Fibroblast of the conjunctiva (primary cell): ENCODE measurements around the gene SLC39A7.

Source experiments
- DNase-seq: peaks from one replicate; pipeline ENCODE4 v3.0.0-alpha.2; 2010; ENCODE audit warnings: low read depth

The SLC39A7 gene, protein sequence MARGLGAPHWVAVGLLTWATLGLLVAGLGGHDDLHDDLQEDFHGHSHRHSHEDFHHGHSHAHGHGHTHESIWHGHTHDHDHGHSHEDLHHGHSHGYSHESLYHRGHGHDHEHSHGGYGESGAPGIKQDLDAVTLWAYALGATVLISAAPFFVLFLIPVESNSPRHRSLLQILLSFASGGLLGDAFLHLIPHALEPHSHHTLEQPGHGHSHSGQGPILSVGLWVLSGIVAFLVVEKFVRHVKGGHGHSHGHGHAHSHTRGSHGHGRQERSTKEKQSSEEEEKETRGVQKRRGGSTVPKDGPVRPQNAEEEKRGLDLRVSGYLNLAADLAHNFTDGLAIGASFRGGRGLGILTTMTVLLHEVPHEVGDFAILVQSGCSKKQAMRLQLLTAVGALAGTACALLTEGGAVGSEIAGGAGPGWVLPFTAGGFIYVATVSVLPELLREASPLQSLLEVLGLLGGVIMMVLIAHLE

DNA sequence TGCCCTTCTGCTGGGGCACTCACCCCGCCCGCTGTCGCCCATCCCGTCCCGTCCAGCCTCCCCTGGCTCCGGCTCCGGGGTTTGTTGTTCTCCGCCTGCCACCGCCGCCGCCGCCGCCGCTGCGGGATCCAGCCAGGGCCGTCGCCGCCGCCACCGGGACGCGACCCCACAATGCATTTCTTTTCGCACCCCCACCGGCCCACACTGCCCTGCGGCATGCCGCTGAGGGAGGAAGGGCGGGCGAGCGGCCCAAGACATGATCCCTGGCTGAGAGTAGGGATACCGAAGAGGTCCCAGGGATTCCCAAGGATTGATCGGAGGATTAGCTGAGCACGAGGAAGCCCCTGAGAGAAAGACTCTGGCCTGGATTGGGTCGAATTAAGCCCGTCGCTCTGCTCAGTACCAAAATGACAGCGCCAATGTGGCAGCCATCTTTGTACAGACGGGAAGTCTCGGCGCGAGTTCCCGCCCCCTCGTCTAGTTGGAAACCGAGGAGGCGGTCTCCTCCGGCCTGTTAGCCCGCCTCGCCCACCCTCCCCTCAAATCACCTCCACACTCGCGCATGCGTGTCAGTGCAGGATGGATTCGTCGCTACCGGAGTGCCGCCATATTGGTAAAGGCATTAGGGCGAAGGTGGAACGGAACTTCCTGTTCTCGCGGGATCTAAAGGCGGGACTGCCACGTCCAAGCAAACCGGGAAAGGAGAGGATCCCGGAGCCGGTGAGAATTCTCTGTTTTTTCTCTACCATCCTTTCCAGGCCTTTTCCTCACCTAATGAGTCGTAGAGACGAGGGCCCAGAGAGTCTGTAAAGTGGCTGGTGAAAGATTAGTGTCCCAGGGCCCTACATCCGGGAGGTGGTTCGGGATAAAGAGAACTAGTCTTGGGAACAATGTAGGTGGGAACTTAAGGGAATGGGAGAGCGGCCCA is at the start of gene SLC39A7, which contains the start of gene RXRB:
Gene SLC39A7 (plus strand): TSS at position 649 of the 928 bp plus-strand sequence. CDS start 379 bp downstream, outside the sequence.
Gene RXRB (minus strand): TSS at position 447 of the 928 bp plus-strand sequence. CDS start 189 bp downstream, at position 258.
- peak; percentile 99 for DNase-seq

DNA sequence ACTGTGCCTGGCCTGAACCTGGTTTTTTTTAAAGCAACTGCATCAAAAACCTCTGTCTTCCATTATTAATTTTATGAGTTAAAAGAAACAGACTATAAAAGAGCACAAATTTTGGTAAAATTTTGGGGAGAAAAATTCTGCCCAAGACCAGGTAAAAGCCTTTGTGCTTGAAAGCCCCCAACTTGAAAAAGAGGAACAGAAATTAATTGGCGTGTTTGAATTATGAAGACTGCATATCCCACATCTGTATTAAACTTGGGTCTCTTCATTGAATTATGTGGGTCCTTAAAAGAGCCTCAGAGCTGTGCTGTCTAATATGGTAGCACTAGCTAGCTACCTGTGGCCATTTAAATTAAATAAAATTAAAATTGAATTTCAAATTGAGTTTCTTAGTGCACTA is 49.6 kb upstream of the SLC39A7 start:
- DNase-seq, result no peak

DNA sequence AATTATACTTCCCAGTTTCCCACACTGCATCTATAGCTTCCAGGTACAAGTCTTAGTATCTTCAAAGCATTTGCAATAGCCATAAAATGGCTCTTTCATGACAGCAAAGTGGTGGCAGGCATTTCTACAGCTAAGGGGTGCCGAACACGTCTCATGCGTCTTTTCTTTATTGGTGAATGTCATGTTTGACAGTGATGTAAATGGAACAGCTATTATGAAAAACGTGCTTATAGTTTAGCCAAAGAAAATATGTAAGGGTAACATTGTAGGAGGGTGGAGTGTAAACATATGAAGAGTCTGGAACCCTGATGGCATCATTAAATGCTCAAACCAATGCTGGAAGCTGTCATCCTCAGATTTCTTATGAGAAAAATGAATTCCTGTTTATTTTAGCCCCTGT is 46.3 kb upstream of the SLC39A7 start:
- DNase-seq, result no peak

DNA sequence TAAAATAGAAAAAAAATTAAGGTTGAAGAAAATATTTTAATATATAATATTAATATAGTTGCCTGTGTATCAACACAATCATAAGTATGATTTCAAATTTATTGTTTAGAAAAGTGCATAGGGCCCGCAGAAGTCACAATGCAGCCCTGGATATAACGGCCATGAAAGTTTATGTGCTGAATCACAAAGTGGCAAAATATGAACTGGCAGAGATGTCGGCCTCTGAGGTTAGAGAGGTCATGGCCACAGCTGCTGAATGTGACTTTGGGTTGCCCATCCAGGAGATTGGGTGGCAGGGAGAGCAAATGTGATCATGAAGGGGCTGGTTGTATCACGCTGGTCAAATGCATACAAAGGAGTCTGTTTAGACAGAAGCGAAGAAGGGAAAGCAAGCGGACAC is 44.1 kb upstream of the SLC39A7 start:
- DNase-seq, result no peak

DNA sequence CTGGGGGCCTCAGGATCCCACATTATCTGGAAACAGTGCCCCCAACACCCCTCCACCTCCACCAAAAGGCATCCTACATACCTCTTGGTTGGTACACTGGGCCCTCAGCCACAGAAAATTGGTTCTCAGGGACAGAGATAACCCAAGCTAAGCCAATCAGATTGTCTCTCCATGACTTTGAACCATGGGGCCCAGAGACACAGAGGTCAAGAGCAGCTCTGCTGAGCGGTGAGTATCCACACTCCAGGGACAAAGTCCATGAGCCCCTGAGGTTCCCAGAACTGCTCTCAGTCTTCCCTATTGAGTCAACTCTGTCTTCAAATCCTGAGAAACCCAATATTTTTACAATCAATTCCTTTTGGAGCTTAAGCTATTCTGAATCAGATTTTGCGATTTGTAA is 43.7 kb upstream of the SLC39A7 start:
- DNase-seq, result no peak

DNA sequence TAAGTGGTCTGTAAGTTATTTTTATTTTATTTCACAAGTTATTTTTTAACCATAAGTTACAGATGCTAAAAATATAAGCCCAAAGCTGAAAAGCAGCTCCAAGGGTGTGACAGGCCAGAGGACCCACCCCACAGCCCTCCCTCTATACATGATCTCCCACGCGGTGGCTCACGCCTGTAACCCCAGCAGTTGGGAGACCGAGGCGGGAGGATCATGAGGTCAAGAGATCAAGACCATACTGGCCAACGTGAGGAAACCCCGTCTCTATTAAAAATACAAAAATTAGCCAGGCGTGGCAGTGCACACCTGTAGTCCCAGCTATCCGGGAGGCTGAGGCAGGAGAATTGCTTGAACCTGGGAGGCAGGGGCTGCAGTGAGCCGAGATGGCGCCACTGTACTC is 40.6 kb upstream of the SLC39A7 start:
- no peak for DNase-seq

DNA sequence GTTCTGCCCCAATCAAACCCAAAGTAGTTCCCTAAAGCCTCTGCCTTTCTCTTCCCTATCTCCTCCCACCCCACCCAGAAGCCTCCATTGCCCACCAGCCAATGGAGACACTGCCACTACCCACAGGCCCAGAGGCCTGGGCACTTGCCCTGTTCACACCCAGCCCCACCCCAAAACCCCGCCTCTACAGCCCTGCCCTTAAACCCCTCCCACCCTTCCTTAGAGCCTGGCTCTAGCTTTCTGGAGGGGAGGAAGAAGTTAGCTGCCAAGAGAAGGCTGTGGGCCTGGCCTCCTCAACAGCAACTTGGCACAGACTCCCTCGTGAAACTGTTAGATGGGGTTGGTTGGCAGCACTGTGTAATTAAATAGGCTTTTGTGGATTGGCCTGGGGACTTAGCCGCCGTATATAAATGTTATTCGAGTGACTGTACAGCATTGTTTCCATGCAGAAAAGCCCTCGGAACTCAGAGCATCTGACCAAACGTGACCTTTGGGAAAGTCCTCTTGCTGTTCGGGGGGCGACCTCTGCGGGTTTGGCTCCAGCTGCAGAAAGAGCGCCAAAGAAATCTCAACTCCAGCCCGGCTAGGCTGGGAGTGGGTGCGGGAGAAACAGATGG is 39.8 kb upstream of the SLC39A7 start:
- DNase-seq, result peak; percentile 93

DNA sequence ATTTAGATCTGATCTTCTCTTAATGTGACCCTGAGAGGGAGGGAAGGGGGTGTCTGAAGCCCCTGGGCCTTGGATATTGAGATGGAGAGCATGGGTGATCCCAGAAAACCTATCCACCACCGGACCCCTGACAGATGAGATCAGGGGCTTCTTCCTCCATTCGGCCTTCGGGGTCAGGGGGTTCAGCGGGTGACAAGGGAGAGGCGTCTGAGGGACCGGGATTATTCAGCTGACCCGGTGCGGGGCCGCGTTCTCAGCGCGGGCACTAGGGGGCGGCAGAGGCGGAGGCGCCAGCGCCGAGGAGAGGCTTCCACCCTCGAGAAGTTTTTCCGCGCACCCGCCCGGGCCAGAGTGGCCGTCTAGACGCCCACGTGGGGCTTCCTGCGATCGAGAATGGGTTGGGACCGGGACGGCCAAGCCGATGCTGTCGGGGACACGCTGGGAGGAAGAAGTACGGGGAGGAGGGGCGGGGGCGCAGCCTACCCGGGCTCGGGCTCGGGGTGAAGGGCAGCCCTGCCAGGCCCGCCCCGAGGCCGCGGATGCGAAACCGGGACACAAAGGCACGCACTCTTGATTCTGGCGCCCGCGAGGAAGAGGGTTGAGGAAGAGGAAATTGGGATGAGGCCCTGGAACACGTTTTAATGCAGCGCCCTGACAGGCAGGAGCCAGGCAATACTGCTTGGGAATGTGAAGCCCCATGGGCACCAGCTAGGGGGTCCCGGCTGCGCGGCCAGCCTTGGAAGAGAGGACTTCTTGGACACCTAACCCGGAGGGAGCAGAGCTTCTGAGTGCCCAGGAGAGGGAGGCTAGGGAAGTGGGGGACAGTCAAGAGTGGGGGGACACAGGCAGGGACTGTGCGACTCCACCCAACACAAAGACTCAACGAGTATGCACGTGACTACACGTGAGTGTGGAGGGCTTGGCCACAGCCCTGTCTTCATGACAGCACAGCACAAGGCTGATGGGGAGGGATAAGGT is 39.0 kb upstream of the SLC39A7 start:
- DNase-seq, result peak; percentile 12

DNA sequence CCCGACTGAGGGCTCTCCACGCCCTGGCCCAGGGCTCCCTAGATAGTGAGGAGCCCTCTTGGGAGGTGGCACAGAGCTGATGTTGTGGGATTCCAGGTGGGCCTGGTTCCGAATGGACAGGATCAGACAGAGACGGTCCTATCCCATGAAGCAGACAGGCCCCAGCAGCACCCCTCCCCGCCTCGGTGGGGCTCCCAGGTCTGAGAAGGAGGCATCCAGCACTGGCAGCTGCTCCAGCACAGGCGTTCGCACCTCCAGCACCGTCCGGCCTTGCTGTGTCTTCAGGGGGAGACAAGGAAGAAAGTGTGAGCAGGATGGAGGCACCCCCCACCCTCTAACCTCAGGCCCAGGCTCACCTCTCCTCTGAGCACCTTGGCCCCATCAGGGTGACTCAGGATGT is 37.1 kb upstream of the SLC39A7 start:
- DNase-seq, result no peak

DNA sequence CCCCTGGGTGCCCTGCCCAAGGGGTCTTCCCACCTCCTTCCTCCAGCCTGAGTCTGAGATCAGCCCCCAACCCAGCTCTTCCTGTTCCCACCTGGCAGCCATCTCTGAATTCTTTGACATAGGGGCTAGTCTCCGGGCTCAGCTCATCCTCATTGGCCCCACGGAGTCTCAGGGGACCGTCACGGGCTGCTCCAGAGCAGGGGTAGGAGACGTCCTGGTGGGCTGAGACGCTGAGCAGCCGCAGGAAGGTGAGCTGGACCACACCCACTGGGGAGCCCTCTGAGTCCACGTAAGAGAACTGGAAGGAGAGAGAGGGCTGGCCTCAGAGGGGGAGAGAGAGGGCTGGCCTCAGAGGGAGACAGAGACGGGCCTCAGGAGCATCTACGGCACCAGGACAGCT is 36.5 kb upstream of the SLC39A7 start:
- no peak for DNase-seq

DNA sequence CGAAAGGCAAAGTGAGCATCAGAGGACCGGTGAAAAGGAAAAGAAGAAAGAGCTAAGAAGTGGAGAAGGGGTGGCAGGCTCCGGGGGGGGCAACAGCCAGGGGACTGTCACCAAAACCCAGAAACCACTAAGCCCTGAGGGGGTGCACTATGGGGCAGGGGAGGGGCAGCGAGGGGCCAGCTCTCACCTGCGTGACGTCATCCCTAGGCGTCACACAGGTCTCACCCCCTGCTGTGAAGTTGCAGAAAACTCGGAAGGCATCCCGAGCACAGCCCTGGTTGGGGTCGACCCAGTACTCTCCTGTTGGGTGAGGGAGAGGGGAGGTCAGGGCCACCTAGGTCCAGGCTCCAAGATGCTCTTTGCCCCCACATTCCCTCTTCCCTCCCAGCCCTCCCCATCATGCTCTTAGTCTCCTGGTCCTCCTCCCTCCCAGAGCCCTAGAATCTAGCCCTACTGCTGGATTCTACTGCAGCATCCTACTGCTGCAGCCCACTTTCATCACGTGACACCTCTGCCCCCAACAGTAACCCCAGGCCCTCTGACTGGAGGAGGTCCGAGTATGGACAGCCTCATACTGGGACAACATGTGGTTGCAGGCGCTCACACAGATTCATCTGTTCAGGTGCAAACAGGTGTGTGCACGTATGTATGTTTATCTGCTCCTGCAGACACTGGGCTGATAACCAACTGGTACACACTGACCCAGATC is 35.8 kb upstream of the SLC39A7 start:
- no peak for DNase-seq

DNA sequence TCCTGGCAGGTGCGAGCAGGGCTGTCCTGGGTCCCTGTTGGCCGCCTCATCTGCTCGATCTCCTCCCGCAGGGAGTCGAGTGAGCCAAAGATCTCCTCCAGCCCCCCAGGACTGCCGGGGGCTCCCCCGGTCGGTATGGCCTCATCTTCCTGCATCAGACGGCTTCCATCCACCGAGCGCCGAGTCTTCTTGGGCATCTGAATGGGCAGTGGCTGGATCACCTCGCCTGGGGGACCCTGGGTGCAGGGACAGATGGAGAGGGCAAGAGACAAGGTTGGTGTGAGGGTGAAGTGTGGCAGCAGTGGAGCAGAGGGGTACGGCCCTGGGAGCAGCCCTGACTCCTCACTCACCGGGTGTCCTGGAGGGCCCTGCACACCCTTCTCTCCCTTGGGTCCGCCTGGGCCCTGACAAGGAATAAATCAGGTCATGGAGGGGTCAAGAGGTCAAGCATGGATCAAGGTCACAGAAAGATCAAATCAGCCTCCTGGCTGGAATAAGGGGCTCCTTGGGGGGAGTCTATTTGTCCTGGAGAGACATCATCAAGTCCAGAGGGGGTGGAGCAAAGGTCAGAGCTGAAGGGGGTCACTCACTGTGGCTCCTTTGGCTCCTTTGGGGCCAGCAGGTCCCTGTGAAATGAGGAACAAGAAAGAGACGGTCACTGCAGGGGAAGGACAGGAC is 34.9 kb upstream of the SLC39A7 start:
- DNase-seq, result no peak

DNA sequence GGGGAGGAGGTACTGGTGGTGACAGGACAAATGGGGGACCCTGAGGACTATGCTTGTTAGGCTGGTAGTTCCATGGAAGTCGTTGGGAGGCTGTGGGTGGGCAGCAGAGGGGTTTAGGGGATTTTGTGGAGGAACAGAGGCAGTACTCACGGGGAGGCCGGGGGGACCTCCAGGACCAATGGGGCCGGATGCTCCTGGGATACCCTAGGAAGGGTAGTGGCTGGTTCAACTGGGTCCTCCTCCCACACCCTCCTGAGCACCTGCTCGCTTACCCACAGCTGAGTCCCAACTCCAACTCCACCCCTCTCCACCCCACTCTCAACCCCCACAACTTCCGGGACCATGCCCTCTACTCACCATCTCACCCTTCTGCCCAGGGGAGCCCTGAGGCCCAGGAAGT is 34.3 kb upstream of the SLC39A7 start:
- no peak for DNase-seq

DNA sequence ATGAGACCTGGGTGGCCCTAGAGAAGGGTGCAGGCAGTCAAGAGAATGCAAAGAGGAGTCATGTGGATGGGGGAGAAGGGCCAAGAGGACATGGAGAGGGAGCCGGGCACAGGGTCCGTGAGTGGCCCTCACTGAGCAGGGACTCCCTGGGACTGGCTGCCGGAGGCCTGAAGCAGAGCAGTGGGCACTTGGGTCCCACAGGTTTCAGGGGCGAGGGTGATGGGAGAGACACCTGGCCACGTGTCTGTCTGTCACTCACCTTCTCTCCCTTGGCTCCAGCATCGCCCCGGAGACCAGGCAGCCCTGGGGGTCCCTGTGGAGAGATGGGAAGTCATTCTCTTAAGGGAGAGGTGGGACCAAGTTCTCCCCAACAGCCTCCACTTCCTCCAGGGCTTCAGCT is 33.9 kb upstream of the SLC39A7 start:
- no peak for DNase-seq

DNA sequence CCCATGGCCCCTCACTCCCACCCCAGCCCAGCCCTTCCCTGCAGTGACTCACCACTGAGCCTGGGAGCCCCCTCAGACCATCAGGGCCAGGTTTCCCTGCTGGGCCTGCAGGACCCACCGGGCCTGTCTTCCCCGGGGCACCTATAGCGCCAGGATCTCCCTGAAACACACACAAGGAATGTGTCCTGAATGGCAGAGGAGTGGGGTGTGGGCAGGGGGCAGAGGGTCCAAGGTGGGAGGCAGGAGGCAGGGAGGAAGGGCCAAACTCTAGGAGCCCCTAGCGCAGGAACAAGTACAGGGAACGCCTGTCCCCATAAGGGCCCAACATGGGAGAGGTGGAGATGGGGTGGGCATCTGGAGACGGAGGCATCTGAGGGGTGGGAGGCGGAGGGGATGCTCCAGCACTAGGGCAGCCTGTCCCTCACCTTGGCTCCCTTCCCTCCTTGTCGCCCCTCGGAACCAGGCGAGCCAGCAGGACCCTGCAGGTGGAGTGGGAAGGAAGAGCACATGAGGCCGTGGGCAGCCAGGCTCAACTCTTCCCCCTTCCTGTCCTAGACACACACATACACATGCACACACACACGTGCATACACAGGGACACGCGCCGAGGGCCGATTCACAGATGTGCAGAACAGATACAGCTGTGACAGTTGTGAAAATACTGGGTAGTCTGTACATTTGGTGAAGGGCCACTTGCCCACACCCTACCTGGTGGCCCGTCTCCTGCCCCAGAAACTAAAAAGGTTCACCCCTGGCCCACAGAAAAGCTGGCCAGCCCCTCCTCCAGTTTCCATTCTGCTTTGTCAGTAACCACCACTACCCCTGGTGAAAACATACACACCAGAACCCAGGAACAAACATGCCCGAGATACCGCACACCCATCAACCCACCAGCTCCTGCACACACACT is 33.0 kb upstream of the SLC39A7 start:
- DNase-seq, result no peak

DNA sequence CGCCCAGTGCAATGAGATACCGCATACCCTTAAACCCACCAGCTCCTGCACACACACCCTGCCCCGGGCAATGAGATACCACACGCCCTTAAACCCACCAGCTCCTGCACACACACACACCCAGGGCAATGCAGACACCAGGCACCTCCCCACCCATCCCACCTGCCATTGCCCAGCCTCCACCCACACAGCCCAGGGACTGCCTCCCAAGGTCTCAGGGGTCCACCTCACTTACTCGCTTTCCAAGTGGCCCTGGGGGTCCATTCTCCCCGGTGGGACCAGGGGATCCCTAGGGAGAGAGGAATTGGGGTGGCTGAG is 32.4 kb upstream of the SLC39A7 start:
- DNase-seq, result no peak

DNA sequence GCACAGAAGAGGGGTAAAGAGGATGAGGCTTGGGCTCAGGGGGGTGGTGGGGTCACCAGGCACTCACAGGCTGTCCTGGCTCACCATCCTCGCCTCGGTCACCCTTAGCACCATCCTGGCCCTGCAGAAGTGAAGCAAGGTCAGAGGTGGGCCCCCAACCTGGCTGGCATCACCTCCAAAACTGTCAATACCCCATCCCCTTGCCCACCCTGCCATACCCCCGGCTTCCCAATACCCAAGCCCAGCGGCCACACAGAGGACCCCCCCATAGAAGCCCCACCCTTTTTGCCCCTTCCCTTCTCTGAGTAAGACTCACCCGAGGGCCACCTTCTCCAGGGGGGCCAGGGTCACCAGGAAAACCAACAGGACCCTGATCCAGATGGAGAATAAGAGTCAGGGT is 32.0 kb upstream of the SLC39A7 start:
- no peak for DNase-seq

DNA sequence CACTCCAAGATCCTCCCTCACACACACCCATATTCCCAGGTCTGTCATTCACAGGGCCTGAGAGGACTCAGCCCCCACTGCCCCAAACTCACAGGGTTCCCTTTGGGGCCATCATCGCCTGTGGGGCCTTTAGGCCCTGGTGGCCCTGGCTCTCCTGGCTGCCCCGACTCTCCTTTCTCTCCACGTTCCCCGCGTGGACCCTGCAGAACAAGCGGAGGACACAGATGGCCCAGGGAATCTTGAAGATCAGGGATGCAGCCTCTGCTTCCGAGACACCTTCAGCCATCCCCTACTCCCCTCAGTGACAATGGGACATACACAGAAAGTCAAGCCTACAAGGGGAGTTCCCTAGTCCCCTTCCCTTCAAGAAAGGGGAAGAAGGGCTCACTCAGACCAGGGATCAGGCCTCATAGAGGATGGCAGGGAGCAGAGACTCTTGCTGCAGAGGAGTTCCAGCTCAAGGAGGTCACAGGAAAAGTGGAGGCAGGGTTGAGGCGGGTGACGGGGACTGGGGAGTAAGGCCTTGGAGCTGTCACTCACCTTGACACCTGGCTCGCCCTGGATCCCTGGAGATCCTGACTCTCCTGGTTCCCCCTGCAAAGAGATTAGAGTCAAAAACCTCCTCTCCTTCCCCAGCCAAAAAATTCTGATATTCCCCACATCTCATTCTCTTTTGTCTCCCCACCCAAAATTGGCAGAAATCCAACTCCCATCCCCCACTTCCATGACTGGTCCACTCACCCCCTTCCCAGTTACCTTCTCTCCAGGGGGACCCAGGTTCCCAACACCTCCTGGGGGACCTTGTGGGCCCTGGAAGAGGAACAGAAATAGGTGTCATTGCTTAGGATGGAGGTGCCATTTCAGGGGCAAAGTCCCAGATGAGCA is 31.1 kb upstream of the SLC39A7 start:
- no peak for DNase-seq
